ENCODE measurements around the gene NIM1K. TPM values are rescaled to one million over a fixed set of nuclear protein-coding genes. Genes with fewer than 3 reads are reported as not detected.

Gene NIM1K
- total and polyA plus RNA-seq, 2 of the 13 experiments (the other 11 are each of a cell fraction or from before 2014, with no cell fraction given): 0.04 TPM; not detected in 1

DNA sequence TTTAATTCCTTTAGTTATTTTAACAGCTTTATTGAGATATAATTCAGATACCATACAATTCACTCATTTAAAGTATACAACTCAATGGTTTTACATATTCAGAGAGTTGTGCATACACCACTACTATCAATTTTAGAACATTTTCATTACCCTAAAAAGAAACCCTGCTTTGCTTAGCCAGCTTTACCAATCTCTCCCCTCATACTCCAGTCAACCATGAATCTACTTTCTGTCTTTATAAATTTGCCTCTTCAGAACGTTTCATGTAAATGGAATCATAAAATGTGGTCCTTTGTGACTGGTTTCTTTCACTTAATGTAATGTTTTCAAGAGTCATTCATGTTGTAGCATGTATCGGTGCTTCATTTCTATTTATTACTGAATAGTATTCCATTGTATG is 24.9 kb downstream of the NIM1K start:
- Histone ChIP-seq H3K4me3 (replicated peaks in 1 of 3; ENCODE audit: insufficient read depth in 1 of 3, low read depth in 2 of 3, low read length in 3 of 3) (no peak overlapping the region), H4K20me1 (ENCODE audit: insufficient read depth, low read length) (no peaks in the 10 kb centered on the region), H3K27me3 (ENCODE audit: control insufficient read depth in 1 of 2, insufficient read depth in 2 of 2, low read length in 2 of 2) (no peaks in the 10 kb centered on the region), H3K9me3 (ENCODE audit: low read length) (no peaks in the 10 kb centered on the region), H3K36me3 (replicated peaks in 1 of 2; ENCODE audit: control insufficient read depth in 1 of 2, insufficient read depth in 2 of 2, low read length in 2 of 2) (no peaks in the 10 kb centered on the region), H3K4me2 (ENCODE audit: low read depth, low read length) (no peak overlapping the region), H3K9ac (ENCODE audit: insufficient read depth, low read depth, low read length) (no peak overlapping the region), H2AFZ (ENCODE audit: low read length) (no peak overlapping the region), H3K27ac (ENCODE audit: extremely low read length, insufficient read depth, low read length) (no peak overlapping the region), H3K4me1 (ENCODE audit: insufficient read depth, low read length) (no peaks in the 10 kb centered on the region), H3K79me2 (ENCODE audit: insufficient read depth, low read length) (no peaks in the 10 kb centered on the region)
- ChIA-PET CTCF (ENCODE audit: low intra/inter-chr PET ratio, low total read pairs) (no interaction called here), POLR2A (no interaction called here)
- ATAC-seq (no peak), DNase-seq (ENCODE audit: low spot score) (no peak), FAIRE-seq (no peak)
- in situ Hi-C loops (cut with HindIII; ENCODE audit: extremely low pct_ligation_motif_present, low pct_unique_long_range_greater_than_20kb) (no loop called here), intact Hi-C loops (cut with micrococcal nuclease; ENCODE audit: unreplicated experiment) (no loop called here)
- TF ChIP-seq HNRNPL (IDR thresholded peaks at IDR 0.05; ENCODE audit: low read depth, low read length) (no peak), ZSCAN12 (CRISPR knock-in tag; IDR thresholded peaks at IDR 0.05) (no peak), MXI1 (IDR thresholded peaks at IDR 0.05; ENCODE audit: borderline replicate concordance, low read depth, low read length) (no peak), HDAC1 (CRISPR knock-in tag; IDR thresholded peaks at IDR 0.05) (no peak), MED1 (CRISPR knock-in tag; IDR thresholded peaks at IDR 0.05) (no peak), ZNF563 (CRISPR knock-in tag; IDR thresholded peaks at IDR 0.05) (no peak), DMAP1 (CRISPR knock-in tag; IDR thresholded peaks at IDR 0.05) (no peak), ZNF431 (CRISPR knock-in tag; IDR thresholded peaks at IDR 0.05; ENCODE audit: borderline replicate concordance, low read depth) (no peak), ZNF839 (CRISPR knock-in tag; IDR thresholded peaks at IDR 0.05; ENCODE audit: borderline replicate concordance) (no peak), ZFP41 (CRISPR knock-in tag; IDR thresholded peaks at IDR 0.05; ENCODE audit: borderline replicate concordance) (no peak)
- TF ChIP-seq, protein P1, sequence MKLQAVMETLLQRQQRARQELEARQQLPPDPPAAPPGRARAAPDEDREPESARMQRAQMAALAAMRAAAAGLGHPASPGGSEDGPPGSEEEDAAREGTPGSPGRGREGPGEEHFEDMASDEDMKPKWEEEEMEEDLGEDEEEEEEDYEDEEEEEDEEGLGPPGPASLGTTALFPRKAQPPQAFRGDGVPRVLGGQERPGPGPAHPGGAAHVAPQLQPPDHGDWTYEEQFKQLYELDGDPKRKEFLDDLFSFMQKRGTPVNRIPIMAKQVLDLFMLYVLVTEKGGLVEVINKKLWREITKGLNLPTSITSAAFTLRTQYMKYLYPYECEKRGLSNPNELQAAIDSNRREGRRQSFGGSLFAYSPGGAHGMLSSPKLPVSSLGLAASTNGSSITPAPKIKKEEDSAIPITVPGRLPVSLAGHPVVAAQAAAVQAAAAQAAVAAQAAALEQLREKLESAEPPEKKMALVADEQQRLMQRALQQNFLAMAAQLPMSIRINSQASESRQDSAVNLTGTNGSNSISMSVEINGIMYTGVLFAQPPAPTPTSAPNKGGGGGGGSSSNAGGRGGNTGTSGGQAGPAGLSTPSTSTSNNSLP (IDR thresholded peaks at IDR 0.05; ENCODE audit: low read depth, low read length): no peak
- TF ChIP-seq, protein P2, sequence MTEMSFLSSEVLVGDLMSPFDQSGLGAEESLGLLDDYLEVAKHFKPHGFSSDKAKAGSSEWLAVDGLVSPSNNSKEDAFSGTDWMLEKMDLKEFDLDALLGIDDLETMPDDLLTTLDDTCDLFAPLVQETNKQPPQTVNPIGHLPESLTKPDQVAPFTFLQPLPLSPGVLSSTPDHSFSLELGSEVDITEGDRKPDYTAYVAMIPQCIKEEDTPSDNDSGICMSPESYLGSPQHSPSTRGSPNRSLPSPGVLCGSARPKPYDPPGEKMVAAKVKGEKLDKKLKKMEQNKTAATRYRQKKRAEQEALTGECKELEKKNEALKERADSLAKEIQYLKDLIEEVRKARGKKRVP (CRISPR knock-in tag; IDR thresholded peaks at IDR 0.05): no peak
- TF ChIP-seq, protein P3, sequence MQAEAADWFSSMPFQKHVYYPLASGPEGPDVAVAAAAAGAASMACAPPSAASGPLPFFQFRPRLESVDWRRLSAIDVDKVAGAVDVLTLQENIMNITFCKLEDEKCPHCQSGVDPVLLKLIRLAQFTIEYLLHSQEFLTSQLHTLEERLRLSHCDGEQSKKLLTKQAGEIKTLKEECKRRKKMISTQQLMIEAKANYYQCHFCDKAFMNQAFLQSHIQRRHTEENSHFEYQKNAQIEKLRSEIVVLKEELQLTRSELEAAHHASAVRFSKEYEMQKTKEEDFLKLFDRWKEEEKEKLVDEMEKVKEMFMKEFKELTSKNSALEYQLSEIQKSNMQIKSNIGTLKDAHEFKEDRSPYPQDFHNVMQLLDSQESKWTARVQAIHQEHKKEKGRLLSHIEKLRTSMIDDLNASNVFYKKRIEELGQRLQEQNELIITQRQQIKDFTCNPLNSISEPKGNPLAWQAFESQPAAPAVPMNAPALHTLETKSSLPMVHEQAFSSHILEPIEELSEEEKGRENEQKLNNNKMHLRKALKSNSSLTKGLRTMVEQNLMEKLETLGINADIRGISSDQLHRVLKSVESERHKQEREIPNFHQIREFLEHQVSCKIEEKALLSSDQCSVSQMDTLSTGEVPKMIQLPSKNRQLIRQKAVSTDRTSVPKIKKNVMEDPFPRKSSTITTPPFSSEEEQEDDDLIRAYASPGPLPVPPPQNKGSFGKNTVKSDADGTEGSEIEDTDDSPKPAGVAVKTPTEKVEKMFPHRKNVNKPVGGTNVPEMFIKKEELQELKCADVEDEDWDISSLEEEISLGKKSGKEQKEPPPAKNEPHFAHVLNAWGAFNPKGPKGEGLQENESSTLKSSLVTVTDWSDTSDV (CRISPR knock-in tag; IDR thresholded peaks at IDR 0.05): no peak
- no TSS peak for BruUV-seq (replicated peaks)
- 50% methylated on average over 2 of the region's 2 CpGs for WGBS (ENCODE audit: low lambda C conversion rate)
